HepG2 (cell line): ENCODE results near the gene HTRA2. TPM values are rescaled to one million over a fixed set of nuclear protein-coding genes. Genes with fewer than 3 reads are reported as not detected.

ENCODE experiments used
- ARNT2 ChIP-seq: sonication (generic); formaldehyde crosslinking; IDR thresholded peaks from 2 replicates; pipeline ENCODE4 v1.8.0; 2022; ENCODE audit warnings: mild to moderate bottlenecking, low read depth, missing genetic modification reagents, moderate library complexity
- CEBPB ChIP-seq: IDR thresholded peaks from 2 replicates; pipeline ENCODE4 v1.6.1; 2011; ENCODE audit warnings: low read depth, low read length, improper control_type of control experiment, borderline replicate concordance
- CENPT ChIP-seq: sonication (generic); formaldehyde crosslinking; IDR thresholded peaks from 2 replicates; pipeline ENCODE4 v1.8.0; 2022; ENCODE audit warnings: low read depth, mild to moderate bottlenecking, moderate library complexity, missing genetic modification reagents
- ELK4 ChIP-seq: sonication (generic); formaldehyde crosslinking; IDR thresholded peaks from 2 replicates; pipeline ENCODE4 v1.9.0; 2021; ENCODE audit warnings: missing genetic modification reagents, borderline replicate concordance
- EP300 ChIP-seq, 3 experiments: sonication (generic) in 1 of 3; formaldehyde crosslinking in 1 of 3; IDR thresholded peaks; 2 replicates each; pipeline versions ENCODE4 v1.5.1 to v1.6.1; 2011 to 2020; ENCODE audit warnings: low read depth in 2 of 3, low read length in 2 of 3, borderline replicate concordance in 1 of 3, improper control_type of control experiment in 1 of 3, mild to moderate bottlenecking in 1 of 3, missing genetic modification reagents in 1 of 3, moderate library complexity in 1 of 3
- HCFC1 ChIP-seq: fragments of 150-350 bp; IDR thresholded peaks from 2 replicates; pipeline ENCODE4 v1.6.1; 2014; ENCODE audit warnings: low read depth, low read length
- HNF1B ChIP-seq: sonication (generic); formaldehyde crosslinking; IDR thresholded peaks from 2 replicates; pipeline ENCODE4 v1.5.1; 2020; ENCODE audit warnings: mild to moderate bottlenecking, moderate library complexity, missing genetic modification reagents
- HOXA9 ChIP-seq: sonication (generic); formaldehyde crosslinking; IDR thresholded peaks from 2 replicates; pipeline ENCODE4 v1.8.1; 2022; ENCODE audit warnings: missing genetic modification reagents, mild to moderate bottlenecking, moderate library complexity, borderline replicate concordance
- KDM5B ChIP-seq: sonication (generic); formaldehyde crosslinking; IDR thresholded peaks from 2 replicates; pipeline ENCODE4 v1.4.0; 2020; ENCODE audit warnings: missing genetic modification reagents, mild to moderate bottlenecking, borderline replicate concordance
- MLXIP ChIP-seq: sonication (generic); formaldehyde crosslinking; IDR thresholded peaks from 2 replicates; pipeline ENCODE4 v1.9.0; 2021; ENCODE audit warnings: missing genetic modification reagents, borderline replicate concordance
- MXD1 ChIP-seq: sonication (generic); formaldehyde crosslinking; IDR thresholded peaks from 2 replicates; pipeline ENCODE4 v1.4.0; 2020; ENCODE audit warnings: mild to moderate bottlenecking, missing genetic modification reagents
- NFKBIZ ChIP-seq: IDR thresholded peaks from 2 replicates; pipeline ENCODE4 v1.6.1; 2018; ENCODE audit warnings: missing genetic modification reagents, missing compliant biosample characterization
- POGZ ChIP-seq: sonication (generic); formaldehyde crosslinking; IDR thresholded peaks from 2 replicates; pipeline ENCODE4 v1.4.0; 2020; ENCODE audit warnings: mild to moderate bottlenecking, missing genetic modification reagents
- SCMH1 ChIP-seq: sonication (generic); formaldehyde crosslinking; IDR thresholded peaks from 2 replicates; pipeline ENCODE4 v1.9.0; 2021; ENCODE audit warnings: missing genetic modification reagents, mild to moderate bottlenecking, borderline replicate concordance
- STAG1 ChIP-seq: sonication (generic); formaldehyde crosslinking; IDR thresholded peaks from 2 replicates; pipeline ENCODE4 v1.4.0; 2020; ENCODE audit warnings: missing genetic modification reagents
- ZBTB33 ChIP-seq: sonication (generic); formaldehyde crosslinking; IDR thresholded peaks from 2 replicates; pipeline ENCODE4 v1.4.0; 2020; ENCODE audit warnings: missing genetic modification reagents
- ZKSCAN1 ChIP-seq: fragments of 150-350 bp; IDR thresholded peaks from 2 replicates; pipeline ENCODE4 v1.6.1; 2014; ENCODE audit warnings: low read length
- ZNF556 ChIP-seq: sonication (generic); formaldehyde crosslinking; IDR thresholded peaks from 2 replicates; pipeline ENCODE4 v1.4.0; 2020; ENCODE audit warnings: mild to moderate bottlenecking, missing genetic modification reagents, borderline replicate concordance
- ZNF75D ChIP-seq: sonication (generic); formaldehyde crosslinking; IDR thresholded peaks from 2 replicates; pipeline ENCODE4 v1.8.1; 2023; ENCODE audit warnings: missing genetic modification reagents, mild to moderate bottlenecking, borderline replicate concordance
- ZNF891 ChIP-seq: sonication (generic); formaldehyde crosslinking; IDR thresholded peaks from 2 replicates; pipeline ENCODE4 v1.5.0; 2020; ENCODE audit warnings: mild to moderate bottlenecking, missing genetic modification reagents
- polyA plus RNA-seq, 8 experiments: library from polyadenylated mRNA; depleted of rRNA in 3 of 8; stranded (reverse) in 7 of 8; unstranded in 1 of 8; fragments of >200 nt; fragmentation: Illumina TruSeq in 4 of 8; extraction: Trizol in 4 of 8; gene quantifications; 2 replicates each; pipeline versions ENCODE4 v1.2.1 to v1.2.3, GENCODE V29; 2011 to 2016; ENCODE audit warnings: low read depth in 4 of 8, missing spikeins in 1 of 8, mixed read lengths in 1 of 8; ENCODE audit not compliant: insufficient read depth in 1 of 8
- total RNA-seq, 5 experiments: library from RNA; depleted of rRNA; stranded (reverse); fragments of >200 nt; fragmentation: Illumina TruSeq; extraction: Trizol; gene quantifications; 2 replicates each; pipeline ENCODE4 v1.2.3, GENCODE V29; 2016; ENCODE audit warnings: low read depth in 1 of 5

Gene HTRA2
- total and polyA plus RNA-seq, 2 of the 13 experiments (the other 11 are each of a cell fraction or from before 2014, with no cell fraction given), result 47.7 to 50.3 TPM

- no peak for TF ChIP-seq ZBTB33
- no peak for TF ChIP-seq CEBPB
- no peak for TF ChIP-seq ZNF556 (CRISPR knock-in tag)
- TF ChIP-seq STAG1, result no peak
- TF ChIP-seq KDM5B, result no peak
- TF ChIP-seq MLXIP (CRISPR knock-in tag), result no peak
- TF ChIP-seq ZNF75D (CRISPR knock-in tag), result no peak
- peak; percentile 83 for TF ChIP-seq ZNF891 (CRISPR knock-in tag)
- TF ChIP-seq HNF1B (CRISPR knock-in tag), result peak; percentile 70
- TF ChIP-seq CENPT (CRISPR knock-in tag), result no peak
- no peak for TF ChIP-seq ZKSCAN1
- no peak for TF ChIP-seq HOXA9 (CRISPR knock-in tag)
- peak; percentile 29 to 51; a peak in 1 of 4 replicates for TF ChIP-seq EP300 (IDR thresholded peaks at IDR 0.05; ENCODE audit: low read depth in 2 of 2, low read length in 2 of 2)
- TF ChIP-seq EP300 (CRISPR knock-in tag; IDR thresholded peaks at IDR 0.05; ENCODE audit: borderline replicate concordance), result no peak
- TF ChIP-seq POGZ (CRISPR knock-in tag), result no peak
- TF ChIP-seq HCFC1, result no peak
- TF ChIP-seq NFKBIZ (CRISPR knock-in tag), result no peak
- TF ChIP-seq ARNT2, result no peak
- TF ChIP-seq ELK4 (CRISPR knock-in tag), result no peak
- no peak for TF ChIP-seq SCMH1 (CRISPR knock-in tag)
- no peak for TF ChIP-seq MXD1 (CRISPR knock-in tag)
Observed at GRCh38 chr2:74512744-74513604, 16.8 kb upstream of the HTRA2 start (continued).
